Mesendoderm (in vitro differentiated cells): ENCODE measurements around the gene POLR3C.
"Not testable (repeated sequence)": the region's sequence is repeated elsewhere in the genome, so short reads cannot be mapped to it uniquely, and the experiment has no call there.

Experiments
- DNase-seq: peaks from one replicate; pipeline ENCODE4 v3.0.0; 2013
- H2AK5ac ChIP-seq: 2 replicates; pipeline ENCODE4 v1.6.1; 2013; ENCODE audit warnings: low read length, inconsistent platforms
- H2BK120ac ChIP-seq: 2 replicates; pipeline ENCODE4 v1.6.1; 2013; ENCODE audit warnings: low read depth, mild to moderate bottlenecking, low read length, moderate library complexity, mixed read lengths
- H2BK15ac ChIP-seq: replicated peaks from 2 replicates; pipeline ENCODE4 v1.6.1; 2013; ENCODE audit warnings: low read depth, mild to moderate bottlenecking, moderate library complexity
- H2BK5ac ChIP-seq: 2 replicates; pipeline ENCODE4 v1.6.1; 2013; ENCODE audit warnings: low read length, inconsistent platforms
- H3K18ac ChIP-seq: 2 replicates; pipeline ENCODE4 v1.6.1; 2013; ENCODE audit warnings: mild to moderate bottlenecking, low read length, mixed read lengths
- H3K23ac ChIP-seq: one replicate; pipeline ENCODE4 v1.6.1; 2013; ENCODE audit warnings: low read length
- H3K27ac ChIP-seq: 2 replicates; pipeline ENCODE4 v1.5.1; 2013; ENCODE audit warnings: low read depth, mild to moderate bottlenecking, inconsistent platforms, low read length, moderate library complexity
- H3K27me3 ChIP-seq: 2 replicates; pipeline ENCODE4 v1.6.1; 2013; ENCODE audit warnings: low read length, control low read depth, mild to moderate bottlenecking, inconsistent platforms; ENCODE audit not compliant: insufficient read depth, poor library complexity
- H3K36me3 ChIP-seq: 2 replicates; pipeline ENCODE4 v1.6.1; 2013; ENCODE audit warnings: low read length, inconsistent platforms; ENCODE audit not compliant: control insufficient read depth, insufficient read depth
- H3K4ac ChIP-seq: one replicate; pipeline ENCODE4 v1.6.1; 2013; ENCODE audit warnings: low read depth, mild to moderate bottlenecking, low read length, moderate library complexity
- H3K4me1 ChIP-seq: 2 replicates; pipeline ENCODE4 v1.6.1; 2013; ENCODE audit warnings: low read depth, low read length, inconsistent platforms; ENCODE audit not compliant: control insufficient read depth
- H3K4me2 ChIP-seq: 2 replicates; pipeline ENCODE4 v1.6.1; 2013; ENCODE audit warnings: low read length
- H3K4me3 ChIP-seq: 2 replicates; pipeline ENCODE4 v1.5.1; 2013; ENCODE audit warnings: mild to moderate bottlenecking, low read length
- H3K56ac ChIP-seq: one replicate; pipeline ENCODE4 v1.6.1; 2013; ENCODE audit warnings: low read length
- H3K79me1 ChIP-seq: 2 replicates; pipeline ENCODE4 v1.6.1; 2013; ENCODE audit warnings: low read length, inconsistent platforms
- H3K79me2 ChIP-seq: 2 replicates; pipeline ENCODE4 v1.6.1; 2013; ENCODE audit warnings: mild to moderate bottlenecking, low read length; ENCODE audit not compliant: control insufficient read depth, insufficient read depth
- H3K9ac ChIP-seq: 2 replicates; pipeline ENCODE4 v1.6.1; 2013; ENCODE audit warnings: low read length, inconsistent platforms
- H4K5ac ChIP-seq: one replicate; pipeline ENCODE4 v1.6.1; 2013; ENCODE audit warnings: low read length
- H4K8ac ChIP-seq: one replicate; pipeline ENCODE4 v1.6.1; 2013; ENCODE audit warnings: low read depth, mild to moderate bottlenecking, control low read depth, low read length, moderate library complexity
- WGBS: extraction: QIAGEN DNeasy Blood & Tissue Kit; methylation state at CpG from one replicate; pipeline ENCODE4 v1.1.7; 2013; ENCODE audit warnings: low lambda C conversion rate, missing lambda C conversion rate; ENCODE audit not compliant: insufficient coverage; ENCODE audit errors: extremely low coverage; 5-methylcytosine and 5-hydroxymethylcytosine counted together

Gene POLR3C

DNA sequence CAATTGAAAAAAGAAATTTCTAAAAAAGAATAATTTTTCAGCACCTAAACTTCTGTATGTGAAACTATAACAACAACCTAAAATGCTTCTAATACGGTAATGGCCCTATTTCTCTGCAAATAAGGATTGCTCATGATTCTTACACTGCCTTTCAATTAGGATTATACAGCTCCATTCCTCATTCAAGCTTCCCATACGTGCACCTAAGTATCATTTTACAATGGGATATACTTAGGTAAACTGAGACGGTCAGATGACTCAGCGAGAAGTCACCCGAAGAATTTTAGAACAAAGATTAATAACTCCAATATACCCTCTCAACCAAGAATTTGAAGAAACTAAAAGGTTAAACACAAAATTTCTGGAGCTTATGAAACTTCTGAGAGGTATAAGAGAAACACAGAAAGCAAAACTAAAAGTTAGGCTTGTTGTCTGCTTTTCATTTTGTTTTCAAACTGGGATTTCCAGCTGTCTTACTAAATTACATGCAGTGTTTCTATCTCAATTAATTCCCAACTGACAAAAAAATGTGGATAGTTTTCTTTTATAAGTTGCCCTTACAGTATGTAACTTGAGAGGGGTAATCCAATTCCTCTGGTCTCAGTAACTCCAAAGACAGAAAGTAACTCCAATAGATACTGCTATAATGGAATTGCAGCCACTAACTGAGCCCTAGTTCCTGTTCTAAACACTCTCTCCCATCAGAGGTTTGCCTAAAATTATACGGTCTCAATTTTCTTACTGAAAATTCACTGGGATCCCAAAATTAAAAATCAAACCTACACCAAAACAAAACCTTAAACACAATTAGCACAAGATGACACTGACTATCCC is 10.8 kb upstream of the POLR3C start:
- not testable (repeated sequence) for H3K27me3 ChIP-seq, H3K79me1 ChIP-seq, H3K18ac ChIP-seq, H2BK5ac ChIP-seq, H3K9ac ChIP-seq, H2BK15ac ChIP-seq, H3K23ac ChIP-seq, H3K56ac ChIP-seq, H3K4me1 ChIP-seq, H2BK120ac ChIP-seq, H3K27ac ChIP-seq, H2AK5ac ChIP-seq, H3K4me2 ChIP-seq, DNase-seq, H3K36me3 ChIP-seq, H3K4ac ChIP-seq, H4K8ac ChIP-seq, H3K79me2 ChIP-seq, H3K4me3 ChIP-seq, H4K5ac ChIP-seq
- WGBS, result no CpG with 5 or more reads among the region's 6 CpGs

DNA sequence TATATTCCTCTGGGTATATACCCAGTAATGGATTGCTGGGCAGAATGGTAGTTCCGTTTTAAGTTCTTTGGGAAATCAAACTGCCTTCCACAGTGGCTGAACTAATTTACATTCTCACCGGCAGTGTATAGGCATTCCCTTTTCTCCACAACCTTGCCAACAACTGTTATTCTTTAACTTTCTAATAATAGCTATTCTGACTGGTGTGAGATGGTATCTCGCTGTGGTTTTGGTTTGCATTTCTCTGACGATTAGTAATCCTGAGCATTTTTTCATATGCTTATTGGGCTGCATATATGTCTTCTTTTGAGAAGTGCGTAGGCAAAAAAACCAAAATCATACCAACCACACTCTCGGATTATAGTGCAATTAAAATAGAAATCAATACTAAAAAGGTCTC is 5.9 kb upstream of the POLR3C start:
- not testable (repeated sequence) for H3K4me1 ChIP-seq, H2AK5ac ChIP-seq, H3K36me3 ChIP-seq, H3K4me2 ChIP-seq, H2BK120ac ChIP-seq, H3K79me1 ChIP-seq, H3K4me3 ChIP-seq, H3K79me2 ChIP-seq, H3K56ac ChIP-seq, H3K18ac ChIP-seq, H2BK5ac ChIP-seq, H4K5ac ChIP-seq, H3K9ac ChIP-seq, H3K27ac ChIP-seq, H3K4ac ChIP-seq, H2BK15ac ChIP-seq, H3K27me3 ChIP-seq, H4K8ac ChIP-seq, DNase-seq, H3K23ac ChIP-seq
- WGBS, result no CpG with 5 or more reads among the region's 6 CpGs

DNA sequence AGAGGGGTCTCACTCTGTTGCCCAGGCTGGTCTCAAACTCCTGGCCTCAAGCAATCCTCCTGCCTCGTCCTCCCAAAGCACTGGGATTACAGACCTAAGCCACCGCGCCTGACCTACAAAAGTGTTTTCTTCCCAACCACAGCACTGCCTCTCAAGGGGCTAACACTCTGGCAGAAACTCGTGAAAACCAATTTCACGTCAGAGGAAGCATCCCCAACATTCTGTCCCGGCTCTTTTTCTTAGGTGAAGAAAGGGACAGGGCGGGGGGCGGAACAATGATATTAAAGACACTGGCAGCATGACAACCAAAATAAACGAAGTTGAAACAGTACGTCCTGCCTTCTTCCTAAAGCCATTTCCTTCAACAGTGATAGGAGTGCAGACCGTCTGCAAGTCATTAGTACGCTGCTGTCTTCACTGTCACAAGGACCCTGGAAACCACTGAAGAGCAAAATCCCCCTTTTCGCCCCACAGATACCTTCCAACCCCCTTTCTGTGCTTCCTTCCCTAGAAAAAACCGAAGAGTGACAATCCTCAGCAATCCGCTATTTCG is 1.1 kb upstream of the POLR3C start:
- H2BK15ac ChIP-seq, H4K8ac ChIP-seq, H3K4me3 ChIP-seq: not testable (repeated sequence)

DNA sequence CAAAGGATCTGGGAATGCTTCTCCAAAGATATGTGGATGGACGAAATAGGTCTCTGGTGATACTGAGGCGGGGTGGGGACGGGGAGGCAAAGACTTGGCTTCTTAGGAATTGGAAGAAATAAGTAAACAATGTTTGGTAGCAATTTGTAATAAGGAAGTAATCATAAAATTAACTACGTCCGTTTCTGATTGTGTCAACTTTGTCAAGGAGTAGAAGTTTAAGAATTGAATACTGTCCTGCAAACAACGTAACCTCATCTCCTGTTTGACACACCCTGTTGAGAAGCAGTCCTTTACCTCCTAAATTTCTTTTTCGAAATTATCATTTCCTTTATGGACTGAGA is 471 bp downstream of the POLR3C start:
- peak overlapping the region; percentile 95 for H3K56ac ChIP-seq
- no peak overlapping the region for H4K5ac ChIP-seq
- H2BK15ac ChIP-seq, result no peak overlapping the region
- WGBS, result no CpG with 5 or more reads among the region's 7 CpGs
- H3K27ac ChIP-seq, result peak overlapping the region; percentile 90
- H3K4me2 ChIP-seq, result peak overlapping the region; percentile 63
- no peak overlapping the region for H2BK120ac ChIP-seq
- no peaks in the 10 kb centered on the region for H3K4me1 ChIP-seq
- no peak overlapping the region for H2BK5ac ChIP-seq
- H3K4me3 ChIP-seq, result peak overlapping the region; percentile 78
- peak overlapping the region; percentile 95 for H3K9ac ChIP-seq
- H3K79me2 ChIP-seq, result peaks cover 3% of the 10 kb centered on the region
- no peak overlapping the region for H2AK5ac ChIP-seq
- H3K23ac ChIP-seq, result peak overlapping the region; percentile 72
- H3K18ac ChIP-seq, result no peak overlapping the region
- H3K79me1 ChIP-seq, result peaks cover 5% of the 10 kb centered on the region
- no peak for DNase-seq
- no peak overlapping the region for H4K8ac ChIP-seq
- H3K4ac ChIP-seq, result peak overlapping the region; percentile 5
- peaks cover 7% of the 10 kb centered on the region for H3K36me3 ChIP-seq
- H3K27me3 ChIP-seq, result no peaks in the 10 kb centered on the region

More for the DNA sequence above, 1.1 kb upstream of the POLR3C start:
- not testable (repeated sequence) for H3K79me1 ChIP-seq, H2BK5ac ChIP-seq, H3K36me3 ChIP-seq, H2BK120ac ChIP-seq, H4K5ac ChIP-seq, H3K18ac ChIP-seq, H3K56ac ChIP-seq, H3K23ac ChIP-seq, H3K27ac ChIP-seq, DNase-seq, H3K27me3 ChIP-seq, H2AK5ac ChIP-seq, H3K79me2 ChIP-seq, H3K4me2 ChIP-seq, H3K9ac ChIP-seq, H3K4me1 ChIP-seq, H3K4ac ChIP-seq
- no CpG with 5 or more reads among the region's 16 CpGs for WGBS

DNA sequence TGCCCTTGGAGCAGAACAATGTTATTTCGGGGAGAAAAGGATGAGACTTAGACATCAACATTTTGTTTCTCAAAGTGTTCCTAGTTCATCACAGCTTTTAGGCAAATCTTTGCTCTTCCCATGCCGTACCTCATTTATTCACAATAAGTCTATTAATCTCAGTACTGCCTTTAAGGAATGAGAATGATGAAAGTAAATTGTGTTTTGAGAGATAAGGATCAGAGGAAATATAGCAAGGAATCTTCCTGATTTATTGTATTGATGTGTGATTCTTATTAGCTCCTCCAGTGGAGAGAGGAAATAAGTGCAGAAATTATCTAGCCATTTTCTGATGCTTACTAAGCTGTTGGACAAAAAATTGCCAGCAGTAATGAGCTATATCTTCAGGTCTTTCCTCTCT is 2.0 kb downstream of the POLR3C start:
- H3K27ac ChIP-seq, result no peak overlapping the region
- H2BK15ac ChIP-seq, result no peak overlapping the region
- H3K4me3 ChIP-seq, result no peak overlapping the region
- no peaks in the 10 kb centered on the region for H3K4me1 ChIP-seq
- WGBS, result no CpG with 5 or more reads among the region's 2 CpGs
- H3K56ac ChIP-seq, result no peak overlapping the region
- peaks cover 3% of the 10 kb centered on the region for H3K79me2 ChIP-seq
- no peak for DNase-seq
- H4K5ac ChIP-seq, result no peak overlapping the region
- H3K27me3 ChIP-seq, result no peaks in the 10 kb centered on the region
- no peak overlapping the region for H3K9ac ChIP-seq
- H3K36me3 ChIP-seq, result peaks cover 7% of the 10 kb centered on the region
- no peak overlapping the region for H3K23ac ChIP-seq
- peaks cover 5% of the 10 kb centered on the region for H3K79me1 ChIP-seq
- no peak overlapping the region for H3K4me2 ChIP-seq
- H2BK120ac ChIP-seq, result no peak overlapping the region
- no peak overlapping the region for H2BK5ac ChIP-seq
- no peak overlapping the region for H4K8ac ChIP-seq
- H3K18ac ChIP-seq, result no peak overlapping the region
- H2AK5ac ChIP-seq, result no peak overlapping the region
- no peak overlapping the region for H3K4ac ChIP-seq

DNA sequence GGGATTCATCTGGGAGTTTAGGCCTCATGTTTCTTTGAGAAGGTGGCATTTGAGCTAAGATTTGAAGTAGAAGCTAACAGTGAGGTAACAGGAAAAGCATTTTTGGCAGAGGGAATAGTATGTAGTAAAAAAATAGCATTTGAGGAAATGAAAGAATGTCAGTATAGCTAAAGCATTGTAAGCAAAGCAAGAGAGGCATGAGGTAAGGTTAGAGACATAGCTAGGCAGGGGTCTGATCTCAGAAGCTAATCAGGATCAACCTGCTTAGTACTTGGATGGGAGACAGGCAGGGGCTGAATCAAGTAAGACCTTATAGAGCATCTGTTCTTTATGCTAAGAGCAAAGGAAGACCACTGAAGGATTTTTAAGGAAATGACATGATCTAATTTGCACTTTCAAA is 4.0 kb downstream of the POLR3C start:
- H3K4me1 ChIP-seq, result no peaks in the 10 kb centered on the region
- peaks cover 3% of the 10 kb centered on the region for H3K79me2 ChIP-seq
- no peak overlapping the region for H2BK120ac ChIP-seq
- H3K9ac ChIP-seq, result no peak overlapping the region
- H4K5ac ChIP-seq, result no peak overlapping the region
- no peak overlapping the region for H3K4me2 ChIP-seq
- no peak overlapping the region for H4K8ac ChIP-seq
- H3K27me3 ChIP-seq, result no peaks in the 10 kb centered on the region
- peaks cover 5% of the 10 kb centered on the region for H3K79me1 ChIP-seq
- H2BK5ac ChIP-seq, result no peak overlapping the region
- H3K56ac ChIP-seq, result no peak overlapping the region
- no peak overlapping the region for H3K27ac ChIP-seq
- H3K23ac ChIP-seq, result no peak overlapping the region
- no peak overlapping the region for H3K4me3 ChIP-seq
- no peak overlapping the region for H2BK15ac ChIP-seq
- peaks cover 9% of the 10 kb centered on the region for H3K36me3 ChIP-seq
- H2AK5ac ChIP-seq, result no peak overlapping the region
- H3K18ac ChIP-seq, result no peak overlapping the region
- no peak for DNase-seq
- H3K4ac ChIP-seq, result no peak overlapping the region
